Endothelial cell of umbilical vein (primary cell): Measurements from ENCODE around the gene MFNG. TPM values are rescaled to one million over a fixed set of nuclear protein-coding genes. Genes with fewer than 3 reads are reported as not detected.

Source experiments
- polyA plus RNA-seq, 4 experiments: library from polyadenylated mRNA; depleted of rRNA in 3 of 4; stranded (reverse) in 3 of 4; unstranded in 1 of 4; fragments of >200 nt; gene quantifications; 2 replicates each; pipeline versions ENCODE4 v1.2.1 to v1.2.3, GENCODE V29; 2011 to 2012; ENCODE audit warnings: missing spikeins in 1 of 4
- total RNA-seq: library from RNA; stranded (reverse); gene quantifications from 2 replicates; pipeline ENCODE4 v1.2.3, GENCODE V29; 2021

Gene MFNG
- total and polyA plus RNA-seq, 2 donors (not counting 3 experiments of a cell fraction or from before 2014, with no cell fraction given), result 188 to 257 TPM

Other genes with a start within 250 kb of the MFNG start
- gene RAC2, start 242.1 kb downstream of the MFNG start, total RNA-seq, result 111 and 122 TPM in 2 replicates
- gene RAC2, start 242.1 kb downstream of the MFNG start, polyA plus RNA-seq, result 181 and 196 TPM in 2 replicates
- gene CYTH4, start 203.9 kb downstream of the MFNG start, total RNA-seq, result not detected in 2 replicates
- 0.06 and 0.29 TPM in 2 replicates for gene CYTH4, start 203.9 kb downstream of the MFNG start, polyA plus RNA-seq
- gene ELFN2, start 58.9 kb downstream of the MFNG start, total RNA-seq, result 1.3 and 1.4 TPM in 2 replicates
- 0.33 and 0.41 TPM in 2 replicates for gene ELFN2, start 58.9 kb downstream of the MFNG start, polyA plus RNA-seq
- gene CARD10, start 33.0 kb upstream of the MFNG start, total RNA-seq, result 39.5 and 40.6 TPM in 2 replicates
- gene CARD10, start 33.0 kb upstream of the MFNG start, polyA plus RNA-seq, result 36.1 and 42.0 TPM in 2 replicates
- 141 and 146 TPM in 2 replicates for gene CDC42EP1, start 74.1 kb upstream of the MFNG start, total RNA-seq
- 82.2 and 100 TPM in 2 replicates for gene CDC42EP1, start 74.1 kb upstream of the MFNG start, polyA plus RNA-seq
- not detected in 2 replicates for gene LGALS2, start 93.7 kb upstream of the MFNG start, total RNA-seq
- not detected in 2 replicates for gene LGALS2, start 93.7 kb upstream of the MFNG start, polyA plus RNA-seq
- gene GGA1, start 122.5 kb upstream of the MFNG start, total RNA-seq, result 55.9 and 67.5 TPM in 2 replicates
- gene GGA1, start 122.5 kb upstream of the MFNG start, polyA plus RNA-seq, result 54.1 and 75.6 TPM in 2 replicates
- 2.8 and 4.3 TPM in 2 replicates for gene SH3BP1, start 153.3 kb upstream of the MFNG start, total RNA-seq
- gene SH3BP1, start 153.3 kb upstream of the MFNG start, polyA plus RNA-seq, result 2.3 and 4.2 TPM in 2 replicates
- gene PDXP, start 172.3 kb upstream of the MFNG start, total RNA-seq, result 14.8 and 18.0 TPM in 2 replicates
- 20.0 and 22.6 TPM in 2 replicates for gene PDXP, start 172.3 kb upstream of the MFNG start, polyA plus RNA-seq
- gene LGALS1, start 189.3 kb upstream of the MFNG start, total RNA-seq, result 2,698 and 3,340 TPM in 2 replicates
- gene LGALS1, start 189.3 kb upstream of the MFNG start, polyA plus RNA-seq, result 13,642 and 14,745 TPM in 2 replicates
- gene NOL12, start 200.0 kb upstream of the MFNG start, total RNA-seq, result 29.1 and 31.5 TPM in 2 replicates
- 22.0 and 23.2 TPM in 2 replicates for gene NOL12, start 200.0 kb upstream of the MFNG start, polyA plus RNA-seq
- 104 TPM in 2 replicates for gene TRIOBP, start 210.7 kb upstream of the MFNG start, total RNA-seq
- 53.8 and 60.6 TPM in 2 replicates for gene TRIOBP, start 210.7 kb upstream of the MFNG start, polyA plus RNA-seq